DND-41 (cell line): ENCODE results near the gene NOL4L.

Experiments used
- ATAC-seq: fragments of 200-7000 bp; cut with Tn5 transposase; 3 replicates; pipeline ENCODE4 v1.9.1; 2021; ENCODE audit warnings: low read depth; ENCODE audit not compliant: insufficient read depth
- DNase-seq: peaks from one replicate; pipeline ENCODE4 v3.0.0-alpha.2; 2020
- H2AFZ ChIP-seq: 2 replicates; pipeline ENCODE4 v1.6.0; 2012; ENCODE audit warnings: low read depth, low read length
- H3K27ac ChIP-seq: 2 replicates; pipeline ENCODE4 v1.5.1; 2012; ENCODE audit warnings: low read length, inconsistent platforms
- H3K27me3 ChIP-seq: fragments of 200-600 bp; sonication (generic); 2 replicates; pipeline ENCODE4 v1.6.0; 2012; ENCODE audit warnings: low read length, mild to moderate bottlenecking, inconsistent platforms; ENCODE audit not compliant: insufficient read depth, poor library complexity
- H3K36me3 ChIP-seq: 2 replicates; pipeline ENCODE4 v1.5.1; 2012; ENCODE audit warnings: low read length, inconsistent platforms; ENCODE audit not compliant: insufficient read depth
- H3K4me1 ChIP-seq: 2 replicates; pipeline ENCODE4 v1.5.1; 2012; ENCODE audit warnings: mild to moderate bottlenecking, low read length; ENCODE audit not compliant: insufficient read depth
- H3K4me2 ChIP-seq: 2 replicates; pipeline ENCODE4 v1.6.0; 2012; ENCODE audit warnings: mild to moderate bottlenecking, moderate library complexity, low read length, inconsistent platforms; ENCODE audit not compliant: insufficient read depth
- H3K4me3 ChIP-seq, 2 experiments: fragments of 200-600 bp in 1 of 2; shearing (Covaris generic) in 1 of 2; 2 replicates each; pipeline ENCODE4 v1.5.1; 2012 to 2016; ENCODE audit warnings: inconsistent platforms in 2 of 2, low read length in 2 of 2, mild to moderate bottlenecking in 2 of 2, low read depth in 1 of 2, moderate library complexity in 1 of 2
- H3K79me2 ChIP-seq: 2 replicates; pipeline ENCODE4 v1.6.0; 2012; ENCODE audit warnings: low read length, inconsistent platforms; ENCODE audit not compliant: insufficient read depth
- H3K9ac ChIP-seq: 2 replicates; pipeline ENCODE4 v1.6.0; 2012; ENCODE audit warnings: low read depth, mild to moderate bottlenecking, inconsistent platforms, low read length, moderate library complexity
- H3K9me3 ChIP-seq: 2 replicates; pipeline ENCODE4 v1.5.1; 2012; ENCODE audit warnings: low read length, moderate library complexity, mild to moderate bottlenecking, inconsistent platforms; ENCODE audit not compliant: insufficient read depth, severe bottlenecking
- H4K20me1 ChIP-seq: 2 replicates; pipeline ENCODE4 v1.6.0; 2012; ENCODE audit warnings: low read length; ENCODE audit not compliant: insufficient read depth
- CTCF ChIP-seq: IDR thresholded peaks from 2 replicates; pipeline ENCODE4 v1.5.1; 2012; ENCODE audit warnings: borderline replicate concordance, low read length, moderate library complexity, mild to moderate bottlenecking; ENCODE audit not compliant: poor library complexity, severe bottlenecking; ENCODE audit errors: extremely low read depth
- EZH2 ChIP-seq: IDR thresholded peaks from 3 replicates; pipeline ENCODE4 v1.6.1; 2012; ENCODE audit warnings: borderline replicate concordance, low read depth, mild to moderate bottlenecking, moderate library complexity, low read length, inconsistent platforms; ENCODE audit not compliant: severe bottlenecking

NOL4L gene

GRCh38 chr20:32614772-32615171, 29.6 kb upstream of the NOL4L start:
- Histone ChIP-seq H3K9ac (no peak overlapping the region), H3K4me1 (no peaks in the 10 kb centered on the region), H2AFZ (no peak overlapping the region), H3K27ac (no peak overlapping the region), H3K4me2 (no peak overlapping the region), H3K79me2 (no peaks in the 10 kb centered on the region), H4K20me1 (no peaks in the 10 kb centered on the region), H3K36me3 (no peaks in the 10 kb centered on the region), H3K27me3 (no peaks in the 10 kb centered on the region), H3K9me3 (no peaks in the 10 kb centered on the region), H3K4me3 (no peak overlapping the region)
- ATAC-seq (no peak), DNase-seq (no peak)
- no peak for TF ChIP-seq CTCF
- TF ChIP-seq EZH2 = no peak

DNA sequence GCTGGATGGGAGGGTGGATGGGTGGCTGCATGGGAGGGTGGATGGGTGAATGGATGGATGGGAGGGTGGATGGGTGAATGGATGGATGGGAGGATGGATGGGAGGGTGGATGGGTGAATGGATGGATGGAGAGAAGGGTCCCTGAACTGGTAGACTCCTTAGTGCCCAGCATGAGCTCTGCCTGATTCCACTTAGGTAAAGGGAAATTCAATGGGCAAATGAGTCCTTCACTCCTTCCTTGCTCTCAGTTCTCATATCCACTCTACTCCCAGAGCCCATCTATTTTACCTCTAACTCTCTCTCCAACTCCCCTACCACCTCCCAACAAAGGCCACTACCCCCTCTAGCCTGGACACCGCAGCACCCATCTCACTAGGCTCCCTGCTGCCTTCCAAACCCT, 29.2 kb upstream of the NOL4L start:
- Histone ChIP-seq H3K9ac (no peak overlapping the region), H3K9me3 (no peaks in the 10 kb centered on the region)

DNA sequence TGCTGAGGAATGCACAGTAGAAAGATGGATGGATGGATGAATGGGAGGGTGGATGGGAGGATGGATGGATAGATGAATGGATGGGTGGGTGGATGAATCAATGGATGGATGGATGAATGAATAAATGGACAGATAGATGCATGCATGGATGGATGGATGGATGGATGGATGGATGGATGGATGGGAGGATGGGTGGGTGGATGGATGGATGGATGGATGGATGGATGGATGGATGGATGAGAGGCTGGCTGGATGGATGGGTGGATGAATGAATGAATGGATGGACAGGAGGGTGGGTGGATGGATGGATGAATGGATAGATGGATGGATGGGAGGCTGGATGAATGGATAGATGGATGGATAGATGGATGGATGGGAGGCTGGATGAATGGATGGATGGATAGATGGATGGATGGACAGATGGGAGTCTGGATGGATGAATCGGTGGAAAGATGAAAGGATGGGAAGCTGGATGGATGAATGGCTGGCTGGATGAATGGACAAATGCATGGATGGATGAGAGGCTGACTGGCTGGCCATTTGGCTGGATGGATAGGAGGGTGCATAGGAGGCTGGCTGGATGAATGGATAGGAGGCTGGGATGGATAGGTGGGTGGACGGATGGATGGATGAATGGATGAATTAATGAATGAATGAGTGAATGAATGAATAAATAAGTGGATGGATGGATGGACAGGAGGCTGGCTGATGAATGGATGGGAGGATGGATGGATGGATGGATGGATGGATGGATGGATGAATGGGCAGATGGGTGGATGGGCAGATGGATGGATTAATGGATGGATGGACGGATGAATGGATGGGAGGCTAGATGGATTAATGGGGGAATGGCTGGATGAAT, 28.3 kb upstream of the NOL4L start:
- no peak for ATAC-seq
- Histone ChIP-seq H3K36me3 (no peaks in the 10 kb centered on the region), H3K79me2 (no peaks in the 10 kb centered on the region), H3K9me3 (no peaks in the 10 kb centered on the region), H3K4me1 (no peaks in the 10 kb centered on the region), H3K4me3 (no peak overlapping the region), H3K4me2 (no peak overlapping the region), H3K27ac (no peak overlapping the region), H2AFZ (no peak overlapping the region), H3K27me3 (no peaks in the 10 kb centered on the region), H4K20me1 (no peaks in the 10 kb centered on the region), H3K9ac (no peak overlapping the region)
- no peak for DNase-seq
- no peak for TF ChIP-seq EZH2

More for the DNA sequence above, 29.2 kb upstream of the NOL4L start:
- Histone ChIP-seq H3K79me2 (no peaks in the 10 kb centered on the region), H3K4me3 (no peak overlapping the region), H4K20me1 (no peaks in the 10 kb centered on the region), H3K36me3 (no peaks in the 10 kb centered on the region), H3K4me1 (no peaks in the 10 kb centered on the region), H2AFZ (no peak overlapping the region), H3K27me3 (no peaks in the 10 kb centered on the region), H3K27ac (no peak overlapping the region), H3K4me2 (no peak overlapping the region)
- ATAC-seq (no peak), DNase-seq (no peak)
- TF ChIP-seq EZH2 (no peak), CTCF (no peak)

GRCh38 chr20:32612351-32613191, 27.4 kb upstream of the NOL4L start:
- Histone ChIP-seq H3K79me2 (no peaks in the 10 kb centered on the region), H2AFZ (no peak overlapping the region), H3K27ac (no peak overlapping the region), H4K20me1 (no peaks in the 10 kb centered on the region), H3K4me1 (no peaks in the 10 kb centered on the region), H3K36me3 (no peaks in the 10 kb centered on the region), H3K9ac (no peak overlapping the region), H3K4me3 (no peak overlapping the region), H3K9me3 (no peaks in the 10 kb centered on the region), H3K4me2 (no peak overlapping the region), H3K27me3 (no peaks in the 10 kb centered on the region)
- DNase-seq (no peak), ATAC-seq (no peak)
- no peak for TF ChIP-seq CTCF
- no peak for TF ChIP-seq EZH2
